Measurements from ENCODE around the gene TGFBR3.
A peak's percentile ranks its signal among the peaks of the same experiment; 100 is the strongest.

The TGFBR3 gene

GRCh38 chr1:91754348-91754747, 131.6 kb downstream of the TGFBR3 start:
- Mint-ChIP-seq H3K9me3 (no peaks in the 10 kb centered on the region), H3K4me1 (ENCODE audit: low read depth) (peaks cover 71% of the 10 kb centered on the region), H3K4me3 (peak overlapping the region; percentile 51), H3K27ac (peak overlapping the region; percentile 96), H3K36me3 (ENCODE audit: low read depth) (peaks cover 35% of the 10 kb centered on the region), H3K27me3 (no peaks in the 10 kb centered on the region)
- DNase-seq, result peak; percentile 55

DNA sequence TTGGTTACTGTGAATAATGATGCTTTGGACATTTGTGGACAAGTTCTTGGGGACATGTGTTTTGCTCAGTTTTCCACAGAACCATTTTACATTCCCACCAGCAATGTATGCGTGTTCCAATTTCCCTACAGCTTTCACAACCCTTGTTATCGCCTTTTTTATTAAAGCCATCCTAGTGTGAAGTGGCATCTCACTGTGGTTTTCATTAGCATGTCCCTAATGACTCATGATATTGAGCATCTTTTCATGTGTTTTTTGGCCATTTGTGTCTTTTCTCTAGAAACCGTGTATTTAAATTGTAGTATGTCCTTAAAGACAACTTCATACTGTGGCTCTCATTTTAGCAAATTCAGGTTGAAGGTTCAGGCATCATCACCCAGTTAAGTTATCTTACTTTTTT, 132.1 kb downstream of the TGFBR3 start:
- no peak for DNase-seq
- Mint-ChIP-seq H3K9me3 (no peaks in the 10 kb centered on the region), H3K36me3 (ENCODE audit: low read depth) (peaks cover 37% of the 10 kb centered on the region), H3K4me3 (peak overlapping the region; percentile 51), H3K27me3 (no peaks in the 10 kb centered on the region), H3K4me1 (ENCODE audit: low read depth) (peaks cover 76% of the 10 kb centered on the region), H3K27ac (peak overlapping the region; percentile 96)

- peak overlapping the region; percentile 55 for H3K4me3 Mint-ChIP-seq
- no peak for DNase-seq
- no peaks in the 10 kb centered on the region for H3K27me3 Mint-ChIP-seq
- peaks cover 6% of the 10 kb centered on the region for H3K9me3 Mint-ChIP-seq
- peaks cover 37% of the 10 kb centered on the region for H3K36me3 Mint-ChIP-seq (ENCODE audit: low read depth)
- H3K4me1 Mint-ChIP-seq (ENCODE audit: low read depth), result peaks cover 82% of the 10 kb centered on the region
- peak overlapping the region; percentile 96 for H3K27ac Mint-ChIP-seq
Measured at GRCh38 chr1:91752324-91752723, 133.6 kb downstream of the TGFBR3 start.

DNA sequence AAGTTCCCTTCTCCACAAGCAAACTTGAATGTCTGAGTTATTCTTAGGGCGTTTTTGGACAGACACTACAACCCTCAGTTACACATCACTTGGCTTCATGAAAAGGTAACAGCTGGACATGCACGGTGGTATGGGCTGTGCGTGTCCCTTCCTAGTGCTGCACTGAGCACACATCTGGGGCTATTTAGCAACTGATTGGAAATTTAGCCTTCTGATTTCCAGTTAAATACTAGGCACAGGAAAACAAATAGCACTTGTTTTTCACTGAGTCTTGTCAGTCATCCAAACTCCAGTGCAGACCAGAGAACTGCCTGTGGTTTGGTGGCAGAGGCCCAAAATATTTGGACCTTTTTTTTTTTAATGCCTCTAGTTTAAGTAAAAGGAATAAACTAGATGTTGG, 134.7 kb downstream of the TGFBR3 start:
- H3K9me3 Mint-ChIP-seq, result peaks cover 13% of the 10 kb centered on the region
- H3K27ac Mint-ChIP-seq, result no peak overlapping the region
- H3K4me1 Mint-ChIP-seq (ENCODE audit: low read depth), result peaks cover 83% of the 10 kb centered on the region
- H3K27me3 Mint-ChIP-seq, result no peaks in the 10 kb centered on the region
- DNase-seq, result no peak
- H3K36me3 Mint-ChIP-seq (ENCODE audit: low read depth), result peaks cover 47% of the 10 kb centered on the region
- no peak overlapping the region for H3K4me3 Mint-ChIP-seq

DNA sequence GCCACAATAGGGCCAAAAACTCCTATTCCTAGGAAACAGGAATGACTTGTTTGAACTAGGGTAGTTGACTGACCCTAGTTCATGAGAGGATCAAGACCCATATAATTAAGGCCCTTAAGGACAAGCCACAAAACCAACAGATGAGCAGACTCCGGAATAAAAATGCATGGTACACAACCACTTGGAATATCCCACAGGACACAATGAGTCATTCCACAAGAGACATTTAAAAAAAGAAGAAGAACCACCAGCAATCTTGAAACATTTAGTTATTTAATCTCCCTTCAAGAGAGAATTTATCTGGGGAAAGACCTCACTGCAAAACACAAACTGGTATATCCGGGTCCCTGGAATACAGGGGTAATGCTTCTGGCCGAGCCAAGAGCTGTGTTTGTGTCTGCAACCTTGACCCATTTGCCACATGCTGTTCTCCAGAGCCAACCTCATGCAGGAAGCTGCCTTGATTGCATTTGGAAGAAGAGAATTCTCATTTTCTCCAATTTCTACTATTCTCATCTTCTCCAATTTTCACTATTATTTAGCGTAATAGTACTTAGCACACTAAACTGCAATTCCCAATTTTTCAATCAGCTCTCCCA, 135.5 kb downstream of the TGFBR3 start:
- H3K4me3 Mint-ChIP-seq, result no peak overlapping the region
- peaks cover 45% of the 10 kb centered on the region for H3K36me3 Mint-ChIP-seq (ENCODE audit: low read depth)
- peaks cover 78% of the 10 kb centered on the region for H3K4me1 Mint-ChIP-seq (ENCODE audit: low read depth)
- no peaks in the 10 kb centered on the region for H3K27me3 Mint-ChIP-seq
- peaks cover 13% of the 10 kb centered on the region for H3K9me3 Mint-ChIP-seq
- DNase-seq, result no peak
- H3K27ac Mint-ChIP-seq, result no peak overlapping the region

- Mint-ChIP-seq H3K27me3 (no peaks in the 10 kb centered on the region), H3K9me3 (peaks cover 13% of the 10 kb centered on the region), H3K27ac (peak overlapping the region; percentile 35), H3K4me3 (no peak overlapping the region), H3K4me1 (ENCODE audit: low read depth) (peaks cover 71% of the 10 kb centered on the region), H3K36me3 (ENCODE audit: low read depth) (peaks cover 41% of the 10 kb centered on the region)
- no peak for DNase-seq
Measured at GRCh38 chr1:91749788-91750231, 136.1 kb downstream of the TGFBR3 start.

- H3K36me3 Mint-ChIP-seq (ENCODE audit: low read depth), result peaks cover 52% of the 10 kb centered on the region
- H3K27me3 Mint-ChIP-seq, result no peaks in the 10 kb centered on the region
- DNase-seq, result no peak
- H3K4me1 Mint-ChIP-seq (ENCODE audit: low read depth), result peaks cover 56% of the 10 kb centered on the region
- H3K9me3 Mint-ChIP-seq, result peaks cover 13% of the 10 kb centered on the region
- H3K4me3 Mint-ChIP-seq, result no peak overlapping the region
- H3K27ac Mint-ChIP-seq, result no peak overlapping the region
Measured at GRCh38 chr1:91747666-91748065, 138.3 kb downstream of the TGFBR3 start.

GRCh38 chr1:91746728-91747338, 139.1 kb downstream of the TGFBR3 start:
- Mint-ChIP-seq H3K4me1 (ENCODE audit: low read depth) (peaks cover 50% of the 10 kb centered on the region), H3K27ac (no peak overlapping the region), H3K36me3 (ENCODE audit: low read depth) (peaks cover 53% of the 10 kb centered on the region), H3K4me3 (no peak overlapping the region), H3K9me3 (peaks cover 13% of the 10 kb centered on the region), H3K27me3 (no peaks in the 10 kb centered on the region)
- no peak for DNase-seq

DNA sequence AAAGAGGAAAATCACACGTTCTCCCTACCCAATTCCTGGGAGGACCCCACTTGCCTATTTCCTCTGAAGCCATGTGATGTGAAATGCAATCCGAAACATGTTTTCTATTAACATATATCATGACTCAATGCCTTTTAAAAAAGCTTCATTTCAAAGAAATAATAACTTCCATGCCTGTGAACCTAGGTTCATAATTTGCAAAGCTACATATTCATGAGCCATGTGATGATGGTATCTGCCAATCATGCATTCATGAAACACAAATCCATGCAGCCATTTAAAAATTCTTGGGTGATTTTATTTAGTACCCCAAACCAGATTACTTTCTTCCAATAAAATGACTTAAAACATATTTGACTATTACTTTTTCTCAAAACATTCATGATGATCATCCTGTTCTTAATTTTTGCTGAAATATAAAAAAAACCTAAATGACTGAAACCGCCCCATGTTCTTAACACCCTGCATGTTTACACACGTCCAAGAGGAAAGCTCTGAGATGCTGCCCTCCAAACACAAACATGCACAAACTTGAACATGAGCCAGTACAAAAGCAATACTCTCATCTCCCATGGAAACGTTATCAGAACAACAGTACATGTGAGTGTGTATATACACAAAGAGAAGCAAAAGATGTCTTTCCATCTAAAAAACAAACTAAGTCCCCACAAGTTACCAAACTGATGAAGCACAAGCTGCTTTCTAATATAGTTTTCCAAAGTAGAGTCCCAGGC, 140.1 kb downstream of the TGFBR3 start:
- Mint-ChIP-seq H3K4me3 (no peak overlapping the region), H3K4me1 (ENCODE audit: low read depth) (peaks cover 42% of the 10 kb centered on the region), H3K36me3 (ENCODE audit: low read depth) (peaks cover 56% of the 10 kb centered on the region), H3K27me3 (no peaks in the 10 kb centered on the region), H3K9me3 (peaks cover 13% of the 10 kb centered on the region), H3K27ac (no peak overlapping the region)
- DNase-seq, result no peak

DNA sequence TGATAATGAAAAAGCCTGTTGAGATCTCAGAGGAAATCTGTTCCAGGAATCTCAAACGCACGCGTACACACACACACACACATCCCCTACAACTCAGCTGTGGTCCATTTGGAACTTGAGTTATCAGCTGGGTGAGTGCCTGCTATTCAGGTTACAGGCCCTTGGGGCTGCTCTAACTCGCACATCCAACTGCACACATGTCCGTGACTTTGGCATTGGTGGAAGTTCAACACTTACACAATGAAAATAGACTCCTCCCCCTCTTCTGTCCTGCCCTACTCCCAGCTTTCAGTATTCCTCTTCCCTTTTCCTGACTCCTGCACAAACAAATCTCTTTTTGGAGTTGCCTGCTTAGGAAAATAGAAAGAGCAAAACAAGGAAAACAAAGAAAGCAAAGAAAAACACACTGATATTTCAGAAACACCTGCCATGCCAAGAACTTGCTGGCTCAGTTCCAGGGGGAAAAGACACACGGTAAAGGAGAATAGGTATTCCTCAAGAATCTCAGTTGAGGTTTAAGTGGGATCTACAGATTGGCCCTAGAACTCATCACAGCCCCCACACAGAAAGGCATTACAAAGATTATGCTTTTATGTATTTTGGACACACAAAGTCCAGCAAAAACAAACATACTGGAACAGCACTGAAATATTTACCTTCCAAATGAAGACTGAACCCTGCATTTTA, 140.9 kb downstream of the TGFBR3 start:
- no peak for DNase-seq
- Mint-ChIP-seq H3K9me3 (peaks cover 13% of the 10 kb centered on the region), H3K4me3 (no peak overlapping the region), H3K27ac (peak overlapping the region; percentile 11), H3K27me3 (no peaks in the 10 kb centered on the region), H3K36me3 (ENCODE audit: low read depth) (peaks cover 55% of the 10 kb centered on the region), H3K4me1 (ENCODE audit: low read depth) (peaks cover 35% of the 10 kb centered on the region)

GRCh38 chr1:91742848-91743292, 143.1 kb downstream of the TGFBR3 start:
- Mint-ChIP-seq H3K27me3 (no peaks in the 10 kb centered on the region), H3K27ac (no peak overlapping the region), H3K4me3 (no peak overlapping the region), H3K4me1 (ENCODE audit: low read depth) (peaks cover 22% of the 10 kb centered on the region), H3K9me3 (peaks cover 17% of the 10 kb centered on the region), H3K36me3 (ENCODE audit: low read depth) (peaks cover 52% of the 10 kb centered on the region)
- no peak for DNase-seq

DNA sequence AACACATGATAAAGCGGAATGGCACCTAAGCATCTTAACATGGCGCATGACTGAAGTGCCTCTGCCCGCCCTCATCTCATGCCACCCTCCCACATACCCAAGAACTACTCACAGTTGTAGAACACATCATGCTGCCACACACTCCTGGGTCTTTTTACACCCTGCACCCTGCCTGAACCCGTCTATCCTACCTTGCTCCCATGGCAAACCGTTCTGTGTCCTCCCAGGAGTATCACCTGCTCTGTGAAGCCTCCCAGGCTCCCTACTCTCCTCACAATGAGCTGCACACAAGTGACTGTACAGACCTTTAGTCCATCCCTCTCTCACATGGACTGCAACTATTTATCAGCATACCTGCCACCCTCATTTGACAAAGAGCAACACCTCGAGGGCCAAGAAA, 144.0 kb downstream of the TGFBR3 start:
- peaks cover 18% of the 10 kb centered on the region for H3K4me1 Mint-ChIP-seq (ENCODE audit: low read depth)
- H3K27ac Mint-ChIP-seq, result no peak overlapping the region
- H3K4me3 Mint-ChIP-seq, result no peak overlapping the region
- no peaks in the 10 kb centered on the region for H3K27me3 Mint-ChIP-seq
- no peak for DNase-seq
- H3K36me3 Mint-ChIP-seq (ENCODE audit: low read depth), result peaks cover 48% of the 10 kb centered on the region
- peaks cover 8% of the 10 kb centered on the region for H3K9me3 Mint-ChIP-seq

GRCh38 chr1:91741301-91741700, 144.7 kb downstream of the TGFBR3 start:
- H3K27ac Mint-ChIP-seq, result no peak overlapping the region
- H3K4me3 Mint-ChIP-seq, result no peak overlapping the region
- H3K36me3 Mint-ChIP-seq (ENCODE audit: low read depth), result peaks cover 43% of the 10 kb centered on the region
- DNase-seq, result no peak
- H3K4me1 Mint-ChIP-seq (ENCODE audit: low read depth), result peaks cover 22% of the 10 kb centered on the region
- peaks cover 5% of the 10 kb centered on the region for H3K9me3 Mint-ChIP-seq
- no peaks in the 10 kb centered on the region for H3K27me3 Mint-ChIP-seq

DNA sequence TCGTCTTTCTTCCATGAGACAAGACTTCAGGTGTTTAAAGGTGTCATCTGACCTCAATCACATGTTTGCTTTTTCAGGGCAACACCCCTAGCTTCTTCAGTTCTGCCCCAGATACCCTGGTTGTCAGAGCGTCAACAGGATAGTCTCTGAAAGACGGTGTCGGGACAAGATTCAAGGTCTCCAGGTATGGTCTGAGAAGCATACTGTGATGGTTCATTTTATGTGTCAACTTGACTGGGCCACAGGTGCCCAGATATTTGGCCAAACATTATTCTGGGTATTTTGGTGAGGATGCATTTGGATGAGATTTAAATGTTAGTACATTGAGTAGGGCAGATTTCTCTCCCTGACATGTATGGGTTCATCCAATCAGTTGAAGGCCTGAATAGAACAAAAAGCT, 148.3 kb downstream of the TGFBR3 start:
- Mint-ChIP-seq H3K4me1 (ENCODE audit: low read depth) (peaks cover 44% of the 10 kb centered on the region), H3K36me3 (ENCODE audit: low read depth) (peaks cover 39% of the 10 kb centered on the region), H3K4me3 (no peak overlapping the region), H3K27me3 (no peaks in the 10 kb centered on the region), H3K9me3 (peaks cover 5% of the 10 kb centered on the region), H3K27ac (no peak overlapping the region)
- DNase-seq, result no peak

All from activated T-cell treated with anti-CD3 and anti-CD28 coated beads, Interleukin-2, amount 50 U/mL, for 24 hours (primary cell).